ENCODE measurements around the gene INTS14. TPM values are rescaled to one million over a fixed set of nuclear protein-coding genes. Genes with fewer than 3 reads are reported as not detected.
"Not testable (repeated sequence)": the region's sequence is repeated elsewhere in the genome, so short reads cannot be mapped to it uniquely, and the experiment has no call there.

Gene INTS14
- polyA plus RNA-seq, 1 donor = 43.0 TPM

DNA sequence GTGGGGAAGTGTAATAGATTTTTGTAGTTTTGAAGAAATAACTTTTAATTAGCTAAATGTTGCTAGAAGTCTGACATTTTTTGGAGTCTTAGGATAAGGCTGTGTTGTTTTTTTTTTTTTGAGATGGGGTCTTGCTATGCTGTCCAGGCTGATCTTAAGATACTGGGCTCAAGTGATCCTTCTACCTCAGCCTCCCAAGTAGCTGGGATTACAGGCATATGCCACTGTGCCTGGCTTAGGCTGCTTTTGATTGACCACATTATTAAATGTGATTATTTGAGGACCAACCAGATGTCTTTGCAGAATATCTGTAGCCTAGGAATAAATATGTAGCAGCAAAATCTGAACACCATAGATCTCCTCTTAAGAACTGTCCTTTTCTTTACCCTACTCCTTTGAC, 51.0 kb downstream of the INTS14 start:
- peaks cover 71% of the 10 kb centered on the region for H3K36me3 ChIP-seq (ENCODE audit: control insufficient read depth, insufficient read depth, low read length)

DNA sequence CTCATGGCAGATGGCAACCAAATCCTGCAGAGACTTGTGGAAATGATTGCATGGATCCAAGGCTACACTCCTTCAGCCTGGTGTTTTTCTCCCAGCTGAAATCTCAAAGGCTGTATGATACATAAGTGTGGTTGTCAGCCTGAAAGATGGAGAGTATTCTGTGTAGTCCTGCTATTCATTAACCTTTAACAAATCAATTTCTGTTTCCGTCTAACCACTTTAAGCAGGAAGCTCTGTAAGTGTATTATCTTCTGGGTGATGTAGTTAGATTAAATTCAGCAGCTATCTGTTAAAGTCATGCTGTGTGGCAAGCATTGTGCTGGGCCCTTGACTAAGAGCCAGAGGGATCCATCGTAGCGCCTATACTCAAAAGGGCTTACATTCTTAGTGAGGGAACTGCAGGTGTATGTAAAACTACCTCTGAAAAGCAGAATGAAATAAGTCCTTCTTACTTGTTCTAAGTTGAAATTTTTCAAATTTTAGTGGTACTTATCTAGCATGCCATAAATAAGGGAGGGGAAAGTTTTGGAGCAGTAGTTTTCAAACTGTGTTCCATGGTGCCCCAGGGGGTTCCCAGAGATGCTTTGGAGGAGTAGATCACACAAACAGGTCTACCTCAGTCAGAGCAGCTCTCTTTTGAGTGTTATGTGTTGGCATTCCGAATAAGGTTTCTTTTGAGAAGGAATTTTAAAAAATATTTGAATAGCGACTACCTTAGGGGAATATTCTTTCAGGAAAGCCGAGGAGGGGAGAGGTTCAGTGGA, 51.8 kb downstream of the INTS14 start:
- no peaks in the 10 kb centered on the region for H3K4me1 ChIP-seq (ENCODE audit: control insufficient read depth, insufficient read depth, low read length)
- no peaks in the 10 kb centered on the region for H3K9me3 ChIP-seq (ENCODE audit: control insufficient read depth, low read depth, low read length)
- no peaks in the 10 kb centered on the region for H3K27me3 ChIP-seq (ENCODE audit: control insufficient read depth, insufficient read depth, low read length)
- no peak overlapping the region for H3K4me3 ChIP-seq (ENCODE audit: low read length)
- no peak for DNase-seq
- H3K27ac ChIP-seq (ENCODE audit: low read length) = no peak overlapping the region
- peaks cover 66% of the 10 kb centered on the region for H3K36me3 ChIP-seq (ENCODE audit: control insufficient read depth, insufficient read depth, low read length)
- WGBS (ENCODE audit: insufficient coverage, low lambda C conversion rate) = 96% methylated on average over 4 of the region's 6 CpGs

More for the DNA sequence above, 51.0 kb downstream of the INTS14 start:
- H3K4me1 ChIP-seq (ENCODE audit: control insufficient read depth, insufficient read depth, low read length) = no peaks in the 10 kb centered on the region
- DNase-seq = no peak
- H3K4me3 ChIP-seq (ENCODE audit: low read length) = no peak overlapping the region
- H3K27ac ChIP-seq (ENCODE audit: low read length) = no peak overlapping the region
- no peaks in the 10 kb centered on the region for H3K27me3 ChIP-seq (ENCODE audit: control insufficient read depth, insufficient read depth, low read length)
- no peaks in the 10 kb centered on the region for H3K9me3 ChIP-seq (ENCODE audit: control insufficient read depth, low read depth, low read length)

DNA sequence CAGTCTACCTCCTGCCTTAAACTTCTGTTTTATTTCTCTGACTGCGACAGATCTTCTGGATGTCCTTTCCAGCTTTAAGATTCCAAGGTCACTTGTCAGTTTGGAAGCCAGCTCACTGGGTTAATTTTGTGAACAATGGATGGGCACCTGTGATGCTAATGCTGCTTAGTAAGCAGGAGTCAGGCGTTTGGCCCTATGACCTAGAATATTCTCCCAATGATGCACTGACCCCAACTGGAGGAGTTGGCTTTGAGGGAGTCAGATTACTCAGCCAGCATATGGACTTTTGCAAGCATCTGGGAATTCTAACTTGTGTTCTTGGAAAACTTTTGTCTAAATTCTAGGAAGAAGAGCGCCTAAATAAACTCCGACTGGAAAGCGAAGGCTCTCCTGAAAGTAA, 52.6 kb downstream of the INTS14 start:
- 100% methylated on average over 2 of the region's 5 CpGs for WGBS (ENCODE audit: insufficient coverage, low lambda C conversion rate)
- no peaks in the 10 kb centered on the region for H3K9me3 ChIP-seq (ENCODE audit: control insufficient read depth, low read depth, low read length)
- no peaks in the 10 kb centered on the region for H3K27me3 ChIP-seq (ENCODE audit: control insufficient read depth, insufficient read depth, low read length)
- no peaks in the 10 kb centered on the region for H3K4me1 ChIP-seq (ENCODE audit: control insufficient read depth, insufficient read depth, low read length)
- no peak overlapping the region for H3K4me3 ChIP-seq (ENCODE audit: low read length)
- peaks cover 66% of the 10 kb centered on the region for H3K36me3 ChIP-seq (ENCODE audit: control insufficient read depth, insufficient read depth, low read length)
- no peak overlapping the region for H3K27ac ChIP-seq (ENCODE audit: low read length)
- no peak for DNase-seq

GRCh38 chr15:65556622-65557021, 54.3 kb downstream of the INTS14 start:
- no peak for DNase-seq
- no peak overlapping the region for H3K27ac ChIP-seq (ENCODE audit: low read length)
- H3K27me3 ChIP-seq (ENCODE audit: control insufficient read depth, insufficient read depth, low read length) = no peaks in the 10 kb centered on the region
- no peaks in the 10 kb centered on the region for H3K9me3 ChIP-seq (ENCODE audit: control insufficient read depth, low read depth, low read length)
- no peaks in the 10 kb centered on the region for H3K4me1 ChIP-seq (ENCODE audit: control insufficient read depth, insufficient read depth, low read length)
- H3K36me3 ChIP-seq (ENCODE audit: control insufficient read depth, insufficient read depth, low read length) = peaks cover 54% of the 10 kb centered on the region
- H3K4me3 ChIP-seq (ENCODE audit: low read length) = no peak overlapping the region
- WGBS (ENCODE audit: insufficient coverage, low lambda C conversion rate) = 80% methylated on average over 1 of the region's 7 CpGs

DNA sequence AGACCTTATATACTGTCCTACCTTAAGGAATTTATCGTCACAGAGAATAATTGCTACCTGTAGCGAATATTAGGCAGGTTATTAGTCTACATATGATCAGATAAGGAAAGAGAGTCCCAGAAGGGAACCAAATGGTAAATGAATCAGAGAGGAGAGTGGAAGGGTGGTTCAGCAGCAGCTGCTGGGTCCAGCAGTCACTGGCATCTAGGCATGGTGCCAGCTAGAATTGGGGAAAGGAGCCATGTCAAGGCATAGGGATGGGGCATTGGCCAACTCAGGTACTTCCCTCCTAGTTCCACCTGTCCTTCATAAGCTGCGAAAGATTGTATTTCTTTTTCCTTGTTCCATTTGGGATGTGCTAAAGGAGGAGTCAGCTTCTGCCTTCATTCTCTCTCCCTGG, 57.2 kb downstream of the INTS14 start:
- WGBS (ENCODE audit: insufficient coverage, low lambda C conversion rate) = no CpG with 5 or more reads among the region's 3 CpGs
- no peaks in the 10 kb centered on the region for H3K9me3 ChIP-seq (ENCODE audit: control insufficient read depth, low read depth, low read length)
- H3K27ac ChIP-seq (ENCODE audit: low read length) = no peak overlapping the region
- peaks cover 35% of the 10 kb centered on the region for H3K36me3 ChIP-seq (ENCODE audit: control insufficient read depth, insufficient read depth, low read length)
- no peak overlapping the region for H3K4me3 ChIP-seq (ENCODE audit: low read length)
- no peak for DNase-seq
- no peaks in the 10 kb centered on the region for H3K27me3 ChIP-seq (ENCODE audit: control insufficient read depth, insufficient read depth, low read length)
- no peaks in the 10 kb centered on the region for H3K4me1 ChIP-seq (ENCODE audit: control insufficient read depth, insufficient read depth, low read length)

DNA sequence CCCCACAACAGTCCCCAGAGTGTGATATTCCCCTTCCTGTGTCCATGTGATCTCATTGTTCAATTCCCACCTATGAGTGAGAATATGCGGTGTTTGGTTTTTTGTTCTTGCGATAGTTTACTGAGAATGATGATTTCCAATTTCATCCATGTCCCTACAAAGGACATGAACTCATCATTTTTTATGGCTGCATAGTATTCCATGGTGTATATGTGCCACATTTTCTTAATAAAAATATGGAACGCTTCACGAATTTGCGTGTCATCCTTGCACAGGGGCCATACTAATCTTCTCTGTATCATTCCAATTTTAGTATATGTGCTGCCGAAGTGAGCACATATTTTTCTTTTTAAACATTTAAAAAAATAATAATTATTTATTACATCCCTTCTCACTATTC, 58.1 kb downstream of the INTS14 start:
- H3K9me3 ChIP-seq (ENCODE audit: control insufficient read depth, low read depth, low read length); H3K27ac ChIP-seq (ENCODE audit: low read length); DNase-seq; H3K27me3 ChIP-seq (ENCODE audit: control insufficient read depth, insufficient read depth, low read length); H3K4me1 ChIP-seq (ENCODE audit: control insufficient read depth, insufficient read depth, low read length); H3K4me3 ChIP-seq (ENCODE audit: low read length): not testable (repeated sequence)
- H3K36me3 ChIP-seq (ENCODE audit: control insufficient read depth, insufficient read depth, low read length) = peaks cover 31% of the 10 kb centered on the region
- WGBS (ENCODE audit: insufficient coverage, low lambda C conversion rate) = 92% methylated on average over 4 of the region's 6 CpGs

DNA sequence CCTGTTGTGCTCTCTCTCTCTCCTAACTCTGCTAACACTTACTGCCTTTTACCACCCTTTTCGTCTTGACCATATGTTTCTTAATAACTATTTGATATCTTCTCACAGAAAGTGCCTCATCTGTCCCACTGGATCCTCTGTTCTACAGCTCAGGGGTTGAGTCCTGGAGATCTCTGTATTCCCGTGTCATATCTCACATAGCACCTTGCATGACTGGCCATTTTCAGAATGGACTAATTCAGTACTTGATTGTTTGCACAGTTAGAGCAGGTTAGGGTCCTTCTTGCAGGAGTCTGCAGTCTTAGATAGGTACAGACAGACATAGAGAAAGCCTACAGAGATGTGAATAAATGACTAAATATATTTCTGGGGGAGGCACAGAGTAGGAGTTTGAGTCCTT, 59.7 kb downstream of the INTS14 start:
- Histone ChIP-seq H3K36me3 (ENCODE audit: control insufficient read depth, insufficient read depth, low read length) (peaks cover 19% of the 10 kb centered on the region), H3K4me1 (ENCODE audit: control insufficient read depth, insufficient read depth, low read length) (no peaks in the 10 kb centered on the region), H3K4me3 (ENCODE audit: low read length) (no peak overlapping the region), H3K27ac (ENCODE audit: low read length) (no peak overlapping the region), H3K9me3 (ENCODE audit: control insufficient read depth, low read depth, low read length) (no peaks in the 10 kb centered on the region), H3K27me3 (ENCODE audit: control insufficient read depth, insufficient read depth, low read length) (no peaks in the 10 kb centered on the region)
- 60% methylated on average over 1 of the region's 2 CpGs for WGBS (ENCODE audit: insufficient coverage, low lambda C conversion rate)
- no peak for DNase-seq

DNA sequence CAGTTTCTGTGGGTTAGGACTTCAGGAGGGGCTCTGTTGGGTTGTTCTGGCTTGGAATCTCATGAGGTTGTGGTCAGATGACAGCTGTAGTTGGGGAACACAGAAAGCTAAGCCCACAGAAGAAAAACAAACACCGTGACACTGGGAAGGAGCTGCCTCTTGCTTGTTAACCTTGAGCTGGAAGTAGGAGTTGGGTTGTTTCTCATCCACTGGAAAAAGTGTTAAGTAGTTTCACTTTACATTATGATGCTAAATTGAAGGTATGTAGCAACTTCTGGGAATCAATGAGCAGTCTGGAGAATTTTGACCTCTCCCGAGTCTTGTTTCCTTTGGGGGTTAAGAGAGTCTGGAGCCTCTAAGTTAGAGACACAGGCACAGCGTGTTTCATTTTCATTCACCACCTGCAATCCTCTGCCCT, 60.2 kb downstream of the INTS14 start:
- H3K36me3 ChIP-seq (ENCODE audit: control insufficient read depth, insufficient read depth, low read length) = peaks cover 17% of the 10 kb centered on the region
- DNase-seq = peak in 1 of 2 donors; percentile 20
- H3K27ac ChIP-seq (ENCODE audit: low read length) = no peak overlapping the region
- no peaks in the 10 kb centered on the region for H3K4me1 ChIP-seq (ENCODE audit: control insufficient read depth, insufficient read depth, low read length)
- no peaks in the 10 kb centered on the region for H3K9me3 ChIP-seq (ENCODE audit: control insufficient read depth, low read depth, low read length)
- no CpG with 5 or more reads among the region's 3 CpGs for WGBS (ENCODE audit: insufficient coverage, low lambda C conversion rate)
- no peaks in the 10 kb centered on the region for H3K27me3 ChIP-seq (ENCODE audit: control insufficient read depth, insufficient read depth, low read length)
- no peak overlapping the region for H3K4me3 ChIP-seq (ENCODE audit: low read length)

DNA sequence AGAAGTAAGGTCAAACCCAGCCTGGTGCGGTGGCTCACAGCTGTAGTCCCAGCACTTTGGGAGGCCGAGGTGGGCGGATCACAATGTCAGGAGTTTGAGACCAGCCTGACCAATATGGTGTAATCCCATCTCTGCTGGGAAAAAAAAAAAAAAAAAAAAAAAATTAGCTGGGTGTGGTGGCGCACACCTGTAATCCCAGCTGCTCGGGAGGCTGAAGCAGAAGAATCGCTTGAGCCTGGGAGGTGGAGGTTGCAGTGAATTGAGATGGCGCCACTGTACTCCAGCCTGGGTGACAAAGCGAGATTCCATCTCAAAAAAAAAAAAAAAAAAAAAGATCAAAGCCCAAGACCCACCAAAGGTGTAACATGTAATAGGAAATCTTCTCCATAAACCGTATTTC, 61.6 kb downstream of the INTS14 start:
- not testable (repeated sequence) for H3K36me3 ChIP-seq (ENCODE audit: control insufficient read depth, insufficient read depth, low read length); H3K27ac ChIP-seq (ENCODE audit: low read length); DNase-seq; H3K4me1 ChIP-seq (ENCODE audit: control insufficient read depth, insufficient read depth, low read length); H3K4me3 ChIP-seq (ENCODE audit: low read length); H3K27me3 ChIP-seq (ENCODE audit: control insufficient read depth, insufficient read depth, low read length); H3K9me3 ChIP-seq (ENCODE audit: control insufficient read depth, low read depth, low read length)
- WGBS (ENCODE audit: insufficient coverage, low lambda C conversion rate) = no CpG with 5 or more reads among the region's 9 CpGs

DNA sequence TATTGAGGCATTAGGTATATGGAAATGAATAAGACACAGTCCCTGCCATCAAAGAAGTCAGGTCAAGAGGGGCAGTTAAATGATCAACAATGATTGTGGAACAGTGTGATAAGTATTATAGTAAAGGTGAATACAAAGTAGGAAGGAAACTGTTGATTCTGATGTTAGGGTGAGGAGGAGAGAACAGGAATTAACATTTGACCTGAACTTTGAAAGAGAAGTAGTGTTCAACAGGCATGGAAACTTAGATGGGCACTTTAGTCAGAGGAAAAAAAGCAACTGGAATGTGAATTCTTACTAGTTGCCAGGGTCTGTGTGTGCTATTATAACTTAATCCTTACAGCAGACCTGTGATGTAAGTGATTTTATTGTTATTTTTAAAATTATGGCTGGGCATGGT, 63.1 kb downstream of the INTS14 start:
- no peak overlapping the region for H3K4me3 ChIP-seq (ENCODE audit: low read length)
- H3K9me3 ChIP-seq (ENCODE audit: control insufficient read depth, low read depth, low read length) = no peaks in the 10 kb centered on the region
- DNase-seq = no peak
- H3K36me3 ChIP-seq (ENCODE audit: control insufficient read depth, insufficient read depth, low read length) = no peaks in the 10 kb centered on the region
- no peaks in the 10 kb centered on the region for H3K4me1 ChIP-seq (ENCODE audit: control insufficient read depth, insufficient read depth, low read length)
- H3K27me3 ChIP-seq (ENCODE audit: control insufficient read depth, insufficient read depth, low read length) = no peaks in the 10 kb centered on the region
- H3K27ac ChIP-seq (ENCODE audit: low read length) = no peak overlapping the region

DNA sequence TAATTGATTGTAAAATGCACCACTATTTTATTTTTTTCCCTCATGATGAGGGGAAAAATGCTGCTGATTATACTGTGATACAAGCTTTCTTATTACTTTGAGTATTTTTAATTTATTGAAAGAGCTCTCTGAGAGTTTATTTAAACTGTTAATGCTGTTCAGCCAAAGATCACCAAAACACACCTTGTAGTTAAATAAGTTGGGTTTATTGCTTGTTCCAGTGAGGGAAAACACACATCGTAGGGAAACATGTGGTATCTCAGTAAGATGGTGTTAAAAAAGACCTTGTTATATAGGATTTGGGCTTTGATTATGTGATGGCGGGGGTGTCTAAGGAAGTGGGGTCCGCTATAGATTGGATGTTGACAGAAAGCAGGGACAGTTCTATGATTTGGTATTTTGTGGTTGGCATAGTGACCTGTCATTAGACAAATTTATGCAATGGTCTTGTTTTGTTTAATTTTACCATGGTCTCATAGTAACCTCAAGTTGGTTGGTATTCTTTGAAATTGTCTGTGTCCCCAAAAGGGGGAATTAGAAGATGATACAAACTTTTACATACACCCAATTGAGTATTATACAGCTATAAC, 69.6 kb downstream of the INTS14 start:
- WGBS (ENCODE audit: insufficient coverage, low lambda C conversion rate) = no CpG with 5 or more reads among the region's 3 CpGs

More for the DNA sequence above, 69.6 kb downstream of the INTS14 start:
- Histone ChIP-seq H3K27me3 (ENCODE audit: control insufficient read depth, insufficient read depth, low read length) (no peaks in the 10 kb centered on the region), H3K4me1 (ENCODE audit: control insufficient read depth, insufficient read depth, low read length) (no peaks in the 10 kb centered on the region), H3K36me3 (ENCODE audit: control insufficient read depth, insufficient read depth, low read length) (no peaks in the 10 kb centered on the region), H3K27ac (ENCODE audit: low read length) (no peak overlapping the region), H3K4me3 (ENCODE audit: low read length) (no peak overlapping the region), H3K9me3 (ENCODE audit: control insufficient read depth, low read depth, low read length) (no peaks in the 10 kb centered on the region)
- no peak for DNase-seq

All from large intestine (tissue), 3 donors.